OCI-LY1 (cell line): ENCODE measurements around the gene ZSCAN5B.

Source experiments
- H2AFZ ChIP-seq: fragments of 200-600 bp; sonication (generic), shearing (Covaris generic); 2 replicates; pipeline ENCODE4 v1.6.0; 2014; ENCODE audit warnings: antibody characterized with exemption, mild to moderate bottlenecking, low read length
- H3F3A ChIP-seq: fragments of 200-600 bp; sonication (generic), shearing (Covaris generic); 2 replicates; pipeline ENCODE4 v1.6.0; 2014; ENCODE audit warnings: mild to moderate bottlenecking, antibody characterized with exemption, low read length, moderate library complexity; ENCODE audit not compliant: insufficient read depth
- H3K27ac ChIP-seq: fragments of 200-600 bp; sonication (generic); 2 replicates; pipeline ENCODE4 v1.5.1; 2014; ENCODE audit warnings: low read length, mixed run types, mild to moderate bottlenecking, low read depth; ENCODE audit not compliant: poor library complexity, severe bottlenecking
- H3K27me3 ChIP-seq: fragments of 200-600 bp; sonication (generic); 2 replicates; pipeline ENCODE4 v1.6.0; 2014; ENCODE audit warnings: antibody characterized with exemption, mild to moderate bottlenecking, low read length, moderate library complexity; ENCODE audit not compliant: insufficient read depth
- H3K36me3 ChIP-seq: fragments of 200-600 bp; sonication (generic); 2 replicates; pipeline ENCODE4 v1.6.1; 2014; ENCODE audit warnings: mild to moderate bottlenecking, antibody characterized with exemption, low read length, moderate library complexity, mixed read lengths; ENCODE audit not compliant: insufficient read depth
- H3K4me1 ChIP-seq: fragments of 200-600 bp; sonication (generic); 2 replicates; pipeline ENCODE4 v1.5.1; 2014; ENCODE audit warnings: mild to moderate bottlenecking, low read length, moderate library complexity; ENCODE audit not compliant: insufficient read depth, severe bottlenecking
- H3K4me2 ChIP-seq: fragments of 200-600 bp; sonication (generic), shearing (Covaris generic); 2 replicates; pipeline ENCODE4 v1.6.1; 2014; ENCODE audit warnings: low read length
- H3K4me3 ChIP-seq: fragments of 200-600 bp; sonication (generic); 2 replicates; pipeline ENCODE4 v1.5.1; 2014; ENCODE audit warnings: low read length, low read depth, mild to moderate bottlenecking, mixed read lengths; ENCODE audit not compliant: poor library complexity, severe bottlenecking
- H3K79me2 ChIP-seq: fragments of 200-600 bp; shearing (Covaris generic); 2 replicates; pipeline ENCODE4 v1.6.1; 2016; ENCODE audit warnings: mixed run types, low read length, mixed read lengths; ENCODE audit not compliant: insufficient read depth
- H3K9ac ChIP-seq: fragments of 200-600 bp; sonication (generic), shearing (Covaris generic); 2 replicates; pipeline ENCODE4 v1.6.1; 2014; ENCODE audit warnings: mild to moderate bottlenecking, low read length, mixed read lengths
- H3K9me2 ChIP-seq: fragments of 200-600 bp; sonication (generic), shearing (Covaris generic); 2 replicates; pipeline ENCODE4 v1.6.1; 2014; ENCODE audit warnings: low read depth, mild to moderate bottlenecking, low read length, mixed read lengths
- H3K9me3 ChIP-seq: fragments of 200-600 bp; shearing (Covaris generic); 2 replicates; pipeline ENCODE4 v1.6.1; 2014; ENCODE audit warnings: low read length, mixed read lengths
- H4K20me1 ChIP-seq: fragments of 200-600 bp; sonication (generic), shearing (Covaris generic); 2 replicates; pipeline ENCODE4 v1.6.0; 2016; ENCODE audit warnings: mild to moderate bottlenecking, low read length; ENCODE audit not compliant: insufficient read depth
- CTCF ChIP-seq: fragments of 200-600 bp; sonication (generic), shearing (Covaris generic); IDR thresholded peaks from 2 replicates; pipeline ENCODE4 v1.5.1; 2017; ENCODE audit warnings: mild to moderate bottlenecking, antibody characterized with exemption, low read length, moderate library complexity, mixed read lengths
- EZH2 ChIP-seq: fragments of 200-600 bp; sonication (generic), shearing (Covaris generic); IDR thresholded peaks from 2 replicates; pipeline ENCODE4 v1.8.0; 2017; ENCODE audit warnings: borderline replicate concordance, mixed run types, mild to moderate bottlenecking, antibody characterized with exemption, low read length, moderate library complexity, mixed read lengths

Gene ZSCAN5B

GRCh38 chr19:56144831-56145230 is 52.8 kb downstream of the ZSCAN5B start:
- no peak overlapping the region for H3K9ac ChIP-seq
- H3K4me3 ChIP-seq: no peak overlapping the region
- TF ChIP-seq CTCF: no peak
- TF ChIP-seq EZH2: no peak
- no peak overlapping the region for H3K4me2 ChIP-seq
- peaks cover 15% of the 10 kb centered on the region for H3K79me2 ChIP-seq
- no peaks in the 10 kb centered on the region for H4K20me1 ChIP-seq
- peaks cover 26% of the 10 kb centered on the region for H3K4me1 ChIP-seq
- no peak overlapping the region for H3K27ac ChIP-seq
- H3K9me2 ChIP-seq: no peaks in the 10 kb centered on the region
- peaks cover 32% of the 10 kb centered on the region for H3K36me3 ChIP-seq
- no peaks in the 10 kb centered on the region for H3F3A ChIP-seq
- no peaks in the 10 kb centered on the region for H3K27me3 ChIP-seq
- no peak overlapping the region for H2AFZ ChIP-seq
- no peaks in the 10 kb centered on the region for H3K9me3 ChIP-seq

- Histone ChIP-seq H3K9ac (no peak overlapping the region), H3K79me2 (peaks cover 15% of the 10 kb centered on the region)
These were observed 53.2 kb downstream of the ZSCAN5B start for GRCh38 chr19:56144376-56144775.

GRCh38 chr19:56142897-56143434 is 54.6 kb downstream of the ZSCAN5B start:
- Histone ChIP-seq H3K9me3 (no peaks in the 10 kb centered on the region), H2AFZ (no peak overlapping the region), H3K36me3 (peaks cover 17% of the 10 kb centered on the region), H3F3A (no peaks in the 10 kb centered on the region), H3K4me2 (peak overlapping the region; percentile 94; the same call in 1 of the 2 replicates), H3K79me2 (peaks cover 15% of the 10 kb centered on the region), H3K4me1 (peaks cover 29% of the 10 kb centered on the region), H4K20me1 (no peaks in the 10 kb centered on the region), H3K9ac (no peak overlapping the region; the same call in 1 of the 2 replicates), H3K9me2 (no peaks in the 10 kb centered on the region), H3K4me3 (peak overlapping the region; percentile 74), H3K27ac (no peak overlapping the region), H3K27me3 (no peaks in the 10 kb centered on the region)
- TF ChIP-seq EZH2 (no peak), CTCF (no peak)

More at GRCh38 chr19:56144376-56144775, 53.2 kb downstream of the ZSCAN5B start:
- H3K27me3 ChIP-seq: no peaks in the 10 kb centered on the region
- no peak for TF ChIP-seq CTCF
- no peak for TF ChIP-seq EZH2
- no peak overlapping the region for H3K27ac ChIP-seq
- H3K36me3 ChIP-seq: peaks cover 27% of the 10 kb centered on the region
- no peaks in the 10 kb centered on the region for H3K9me3 ChIP-seq
- peaks cover 29% of the 10 kb centered on the region for H3K4me1 ChIP-seq
- H2AFZ ChIP-seq: no peak overlapping the region
- H3K9me2 ChIP-seq: no peaks in the 10 kb centered on the region
- H3K4me3 ChIP-seq: no peak overlapping the region
- H3K4me2 ChIP-seq: no peak overlapping the region
- no peaks in the 10 kb centered on the region for H3F3A ChIP-seq
- H4K20me1 ChIP-seq: no peaks in the 10 kb centered on the region
